HG02588 (cell line): ENCODE results near the gene IL4R.
"Not testable (repeated sequence)": the region's sequence is repeated elsewhere in the genome, so short reads cannot be mapped to it uniquely, and the experiment has no call there.

Experiments used
- ATAC-seq: cut with Tn5 transposase; IDR thresholded peaks from one replicate; pipeline ENCODE4 v1.9.1; 2021; ENCODE audit warnings: mild to moderate bottlenecking, moderate library complexity; ENCODE audit not compliant: unreplicated experiment

IL4R gene

DNA sequence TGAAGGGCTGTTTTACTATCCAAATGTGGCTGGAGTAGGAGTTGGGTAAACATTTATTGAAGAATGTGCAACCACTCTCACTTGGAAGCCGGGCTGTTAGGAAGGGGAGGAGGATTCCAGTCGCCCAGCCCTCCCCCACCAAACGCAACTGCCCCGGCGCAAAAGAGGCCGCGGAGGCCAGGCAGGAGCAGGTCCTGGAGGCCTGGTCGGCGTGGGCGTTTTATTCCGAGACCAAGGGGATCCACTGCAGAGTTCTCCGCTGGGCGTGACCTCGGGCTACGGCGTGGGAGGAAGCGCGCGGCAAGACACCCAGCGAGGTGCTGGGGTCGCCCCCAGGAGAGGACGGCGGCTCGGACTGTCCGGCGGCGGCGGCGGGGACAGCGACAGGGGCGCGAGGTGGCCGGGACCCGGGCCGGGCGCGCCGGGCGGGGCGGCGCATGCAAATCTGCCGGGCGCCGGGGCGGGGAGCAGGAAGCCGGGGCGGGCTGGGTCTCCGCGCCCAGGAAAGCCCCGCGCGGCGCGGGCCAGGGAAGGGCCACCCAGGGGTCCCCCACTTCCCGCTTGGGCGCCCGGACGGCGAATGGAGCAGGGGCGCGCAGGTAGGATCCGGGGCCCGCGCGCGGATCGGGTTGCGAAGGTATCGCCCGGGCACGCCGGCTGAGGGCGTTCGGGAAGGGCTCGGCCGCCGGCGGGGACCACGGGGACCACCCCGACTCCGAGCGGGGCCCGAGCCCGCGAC, at the start of gene IL4R:
IL4R (plus strand) TSS at position 553 of the 739 bp plus-strand sequence. CDS start 26,230 bp downstream, outside the sequence.
- peak; percentile 53 for ATAC-seq

DNA sequence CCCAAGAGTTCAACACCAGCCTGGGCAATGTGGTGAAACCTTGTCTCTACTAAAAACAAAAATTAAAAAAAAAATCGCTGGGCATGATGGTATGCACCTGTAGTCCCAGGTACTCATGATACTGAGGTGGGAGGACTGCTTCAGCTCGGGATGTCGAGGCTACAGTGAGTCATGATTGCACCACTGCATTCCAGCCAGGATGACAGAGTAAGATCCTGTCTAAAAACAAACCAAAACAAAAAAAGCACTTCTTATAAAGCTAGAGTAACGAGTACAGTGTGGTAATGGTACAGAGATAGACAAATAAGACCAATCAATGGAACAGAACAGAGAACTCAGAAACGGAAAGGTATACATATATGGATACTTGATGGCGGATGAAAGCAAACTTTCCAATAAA, 49.6 kb upstream of the IL4R start:
- ATAC-seq: no peak

DNA sequence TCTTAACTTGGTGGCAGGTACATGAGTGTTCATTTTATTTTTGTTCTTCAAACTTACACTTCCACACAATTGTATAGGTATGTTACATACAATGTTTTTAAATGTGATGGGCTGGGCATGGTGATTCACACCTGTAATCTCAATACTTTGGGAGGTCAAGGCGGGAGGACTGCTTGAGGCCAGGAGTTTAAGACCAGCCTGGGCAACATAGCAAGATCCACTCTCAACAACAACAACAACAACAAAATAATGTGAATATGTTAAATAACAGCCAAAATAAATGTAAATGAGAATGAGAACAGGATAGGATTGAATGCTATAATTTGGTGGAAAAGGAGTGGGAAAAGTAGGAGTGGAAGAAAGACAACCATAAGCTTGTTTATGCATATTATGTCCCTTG, 47.8 kb upstream of the IL4R start:
- ATAC-seq: no peak

DNA sequence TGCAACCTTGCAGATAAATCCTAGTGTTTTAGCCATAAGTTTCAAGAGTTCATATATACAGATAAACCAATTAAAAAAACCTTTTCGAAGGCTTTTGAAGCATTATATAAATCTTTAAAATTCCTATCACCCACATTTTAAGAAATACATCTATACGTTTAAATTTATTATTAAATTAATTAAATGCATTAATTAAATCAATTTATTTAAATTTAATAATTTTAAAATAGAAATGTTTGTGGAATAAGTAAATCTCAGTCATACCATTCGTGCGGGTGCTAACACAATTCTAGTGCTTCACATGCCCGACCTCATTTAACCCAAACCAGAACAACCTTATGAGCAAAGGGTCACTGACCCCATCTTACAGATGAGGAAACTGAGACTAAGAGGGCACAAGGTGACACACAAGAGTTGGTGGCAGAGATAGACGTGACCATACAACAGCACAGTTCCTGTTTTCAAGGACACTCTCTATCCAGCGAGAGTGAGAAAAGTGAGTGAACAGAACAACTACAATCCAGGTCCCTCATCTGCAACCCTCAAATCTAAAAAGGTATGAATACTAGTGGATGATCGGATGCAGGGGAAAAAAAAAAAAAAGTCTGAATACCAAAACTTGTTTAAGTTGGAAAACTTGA, 46.6 kb upstream of the IL4R start:
- ATAC-seq: no peak

DNA sequence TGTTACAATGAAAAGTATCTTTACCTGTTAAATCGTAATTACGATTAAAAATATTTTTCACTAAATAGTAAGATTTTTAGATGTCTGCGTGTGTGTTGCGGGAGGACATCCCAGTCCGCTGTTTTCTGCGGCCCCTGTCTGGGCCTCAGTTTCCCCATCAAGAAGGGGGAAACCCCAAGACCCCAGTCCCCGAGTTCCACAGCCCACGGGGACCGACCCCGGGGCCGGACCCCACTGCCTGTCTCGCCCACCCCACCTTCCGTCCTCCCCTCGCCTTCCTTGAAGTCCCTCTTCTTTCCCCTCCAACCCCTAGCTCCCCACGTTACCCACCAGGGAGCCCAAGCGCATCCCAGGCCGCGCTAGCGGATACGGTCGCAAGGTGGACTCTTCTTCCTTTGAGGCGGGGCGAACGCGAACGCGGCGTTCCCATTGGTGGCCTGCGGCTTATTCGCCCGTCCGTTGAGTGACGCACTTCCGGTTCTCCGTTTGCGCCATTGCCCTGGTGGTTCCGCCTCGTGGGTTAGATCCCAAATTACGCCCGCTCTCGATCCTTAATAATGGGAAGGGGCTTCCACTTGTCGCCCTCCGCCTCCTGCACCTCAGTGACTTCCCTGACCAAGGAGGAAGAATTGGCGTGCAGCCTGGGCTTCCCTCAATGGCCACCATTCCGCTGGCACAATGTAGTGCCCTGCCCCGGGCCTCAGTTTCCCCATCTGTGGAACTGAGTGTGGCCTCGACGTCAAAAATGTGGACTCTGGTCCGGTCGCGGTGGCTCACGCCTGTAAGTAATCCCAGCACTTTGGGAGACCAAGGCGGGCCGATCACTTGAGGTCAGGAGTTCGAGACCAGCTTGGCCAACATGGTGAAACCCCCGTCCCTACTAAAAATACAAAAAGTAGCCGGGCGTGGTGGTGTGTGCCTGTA, 45.1 kb upstream of the IL4R start, which contains the start of gene NSMCE1:
NSMCE1 (minus strand) TSS at position 397 of the 924 bp plus-strand sequence. CDS start 11,202 bp downstream, outside the sequence.
- peak; percentile 93 for ATAC-seq

DNA sequence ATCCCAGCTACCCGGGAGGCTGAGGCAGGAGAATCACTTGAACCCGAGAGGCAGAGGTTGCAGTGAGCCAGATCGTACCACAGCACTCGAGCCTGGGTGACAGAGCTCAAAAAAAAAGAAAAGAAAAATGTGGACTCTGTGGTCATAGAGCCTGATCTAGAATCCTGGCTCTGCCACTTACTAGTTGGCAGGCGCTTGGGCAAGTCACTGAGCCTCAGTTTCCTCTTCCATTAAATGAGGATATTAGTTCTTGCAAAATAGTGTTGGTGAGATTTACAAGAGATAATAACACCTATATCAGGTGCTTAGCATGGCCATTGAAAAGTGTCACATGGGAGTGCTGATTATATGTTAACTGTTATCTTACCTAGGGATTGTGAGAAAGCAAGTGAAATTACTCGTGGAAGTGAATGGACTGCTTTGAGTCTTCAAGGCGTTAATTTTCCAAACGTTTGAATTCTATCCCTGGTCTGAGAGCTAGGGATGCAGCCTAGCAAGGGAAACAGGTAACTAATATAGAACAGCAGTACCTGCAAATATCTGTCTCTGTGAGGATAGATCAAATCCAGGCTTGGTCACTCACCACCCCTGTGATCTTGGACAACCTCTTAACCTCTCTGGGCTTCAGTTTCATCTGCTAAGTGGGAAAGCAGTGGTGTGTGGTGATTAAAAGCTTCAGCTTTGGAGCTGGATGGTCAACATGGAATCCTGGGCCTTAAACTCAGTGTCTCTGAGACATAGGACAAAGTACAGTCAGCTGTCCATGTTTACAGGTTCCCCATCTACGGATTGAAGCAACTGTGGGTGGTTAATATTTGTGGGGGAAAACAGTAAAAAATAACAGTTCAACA, 44.2 kb upstream of the IL4R start:
- no peak for ATAC-seq

DNA sequence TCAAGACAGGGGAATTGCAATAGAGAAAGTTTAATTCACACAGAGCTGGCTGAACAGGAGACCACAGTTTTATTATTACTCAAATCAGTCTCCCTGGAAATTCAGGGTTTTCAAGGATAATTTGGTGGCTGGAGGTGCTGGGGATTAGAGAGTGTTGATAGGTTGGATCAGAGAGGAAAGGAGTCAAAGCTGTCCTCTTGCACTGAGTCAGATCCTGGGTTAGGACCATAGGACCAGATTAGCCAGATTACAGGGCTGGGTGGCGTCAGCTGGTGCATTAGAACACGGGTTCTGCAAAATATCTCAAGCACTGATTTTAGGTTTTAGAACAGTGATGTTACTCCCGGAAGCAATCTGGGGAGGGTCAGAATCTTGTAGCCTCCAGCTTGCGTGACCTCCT, 43.4 kb upstream of the IL4R start:
- ATAC-seq: no peak

DNA sequence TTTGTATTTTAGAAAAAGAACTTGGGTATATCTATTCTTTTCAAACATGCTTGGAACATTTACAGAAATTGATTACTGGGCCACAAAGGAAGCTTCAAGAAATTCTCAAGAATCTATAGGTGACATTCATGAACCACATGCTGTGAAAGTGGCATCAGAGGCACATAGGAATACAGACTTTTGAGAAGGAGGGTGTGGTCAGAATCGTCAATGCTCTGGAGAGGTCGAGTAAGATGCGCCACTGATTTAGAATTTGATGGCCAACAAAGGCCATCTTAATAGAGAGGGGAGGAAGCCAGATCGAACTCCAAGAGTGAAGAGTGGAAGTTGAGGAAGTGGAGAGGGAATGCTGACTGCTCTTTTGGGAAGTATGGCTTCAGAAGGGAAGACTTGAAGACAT, 41.7 kb upstream of the IL4R start:
- no peak for ATAC-seq

DNA sequence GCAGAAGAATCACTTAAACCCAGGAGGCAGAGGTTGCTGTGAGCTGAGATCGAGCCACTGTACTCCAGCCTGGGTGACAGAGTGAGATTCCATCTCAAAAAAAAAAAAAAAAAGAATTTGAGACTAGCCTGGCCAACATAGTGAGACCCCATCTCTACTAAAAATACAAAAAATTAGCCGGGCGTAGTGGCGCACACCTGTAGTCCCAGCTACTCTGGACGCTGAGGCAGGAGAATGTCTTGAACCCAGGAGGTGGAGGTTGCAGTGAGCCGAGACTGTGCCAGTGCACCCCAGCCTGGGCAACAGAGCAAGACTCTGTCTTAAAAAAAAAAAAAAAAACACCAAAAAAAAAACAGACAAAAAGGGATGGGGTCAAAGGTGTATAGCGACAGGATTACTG, 41.1 kb upstream of the IL4R start:
- ATAC-seq: not testable (repeated sequence)

DNA sequence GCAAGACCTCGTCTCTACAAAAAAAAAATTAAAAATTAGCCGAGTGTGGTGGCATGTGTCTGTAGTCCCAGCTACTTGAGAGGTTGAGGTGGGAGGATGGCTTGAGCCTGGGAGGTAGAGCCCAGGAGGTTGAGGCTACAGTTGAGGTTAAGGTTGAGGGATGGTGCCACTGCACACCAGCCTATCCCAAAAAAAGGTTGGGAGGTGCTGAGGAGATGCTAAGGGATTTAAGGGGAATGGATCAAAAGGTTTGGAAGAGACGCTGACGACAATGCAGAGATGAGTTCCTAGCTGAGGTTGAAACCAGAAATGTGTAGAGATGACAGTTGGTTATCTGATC, 40.5 kb upstream of the IL4R start:
- ATAC-seq: no peak

DNA sequence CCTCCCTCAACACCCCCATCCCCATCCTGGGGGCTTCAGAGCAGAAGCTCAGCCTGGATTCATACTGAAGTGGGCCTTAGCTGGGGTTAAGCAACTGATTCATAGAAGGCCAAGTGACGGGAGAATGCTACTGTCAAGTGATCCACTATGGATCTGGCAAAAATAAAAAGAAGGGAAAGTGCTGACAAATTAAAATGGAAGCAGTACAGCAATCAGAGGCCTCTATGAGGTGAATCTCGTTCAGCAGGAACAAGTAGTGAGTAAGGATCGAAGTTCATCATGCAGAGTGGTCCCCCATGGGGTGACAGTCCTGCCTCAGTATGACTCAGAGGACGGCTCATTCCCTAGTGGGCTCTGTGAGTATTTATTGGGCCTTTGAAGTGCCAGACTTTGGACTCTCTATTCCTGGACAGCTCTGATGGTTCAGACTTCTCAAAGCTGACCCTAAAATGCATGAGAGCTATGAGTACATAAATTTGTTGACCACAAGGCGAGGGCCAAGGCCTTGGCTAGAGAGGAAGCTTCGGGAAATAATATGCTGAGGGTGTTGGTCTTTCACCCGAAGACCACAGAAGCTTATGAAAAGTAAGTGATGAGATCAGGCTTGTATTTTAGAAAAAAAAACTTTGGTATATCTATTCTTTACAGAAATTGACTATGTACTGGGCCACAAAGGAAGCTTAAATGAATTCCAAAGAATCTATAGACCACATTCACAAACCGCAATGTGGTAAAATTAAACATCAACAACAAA, 39.9 kb upstream of the IL4R start:
- no peak for ATAC-seq

DNA sequence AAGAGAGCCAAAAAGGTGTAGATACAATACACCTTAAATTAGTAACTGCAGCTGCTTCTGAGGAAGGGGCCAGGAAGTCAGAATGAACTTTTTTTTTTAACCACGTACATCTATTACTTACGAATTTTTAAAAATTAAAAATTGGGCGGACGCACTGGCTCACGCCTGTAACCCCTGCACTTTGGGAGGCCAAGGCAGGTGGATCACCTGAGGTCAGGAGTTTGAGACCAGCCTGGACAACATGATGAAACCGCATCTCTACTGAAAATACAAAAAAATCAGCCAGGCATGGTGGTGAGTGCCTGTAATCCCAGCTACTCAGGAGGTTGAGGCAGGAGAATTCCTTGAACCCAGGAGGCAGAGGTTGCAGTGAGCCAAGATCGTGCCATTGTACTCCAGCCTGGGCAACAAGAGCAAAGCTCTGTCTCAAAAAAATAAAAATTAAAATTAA, 39.3 kb upstream of the IL4R start:
- ATAC-seq: not testable (repeated sequence)

DNA sequence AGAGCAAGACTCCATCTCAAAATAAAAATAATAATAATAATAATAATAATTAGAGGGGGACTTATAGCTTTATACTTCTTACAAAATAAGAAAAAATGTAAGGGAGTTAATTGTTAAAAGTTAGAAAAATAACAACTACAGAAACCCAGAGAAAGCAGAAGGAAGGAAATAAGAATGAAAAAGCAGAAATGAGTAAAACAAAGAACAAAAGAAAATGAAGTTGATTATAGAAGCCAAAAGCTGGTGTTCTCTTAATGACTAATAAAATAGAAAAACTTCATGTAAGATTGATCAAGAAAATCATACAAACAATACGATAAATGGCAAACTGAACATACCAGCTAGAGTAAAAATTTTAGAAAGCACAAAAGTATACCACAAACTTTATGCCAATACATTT, 38.4 kb upstream of the IL4R start:
- ATAC-seq: no peak

DNA sequence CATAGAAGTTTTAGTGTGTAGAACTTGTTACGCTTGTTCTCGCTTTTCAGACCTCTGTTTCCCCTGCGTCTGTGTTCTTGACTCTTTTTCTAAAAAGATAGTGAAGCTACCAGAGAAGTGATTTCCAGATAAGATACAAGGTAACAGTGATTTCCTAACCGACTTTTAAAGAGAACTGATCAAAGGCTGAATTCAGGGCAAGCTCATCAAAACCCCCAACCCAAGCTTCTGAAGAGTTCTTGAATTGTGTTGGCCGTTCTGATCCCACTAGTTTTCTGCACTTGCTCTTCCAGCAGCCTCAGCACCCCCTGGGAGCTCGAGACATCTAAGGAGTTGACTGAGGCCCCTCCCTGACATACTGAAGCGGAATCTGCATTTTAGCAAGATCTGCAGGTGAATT, 32.5 kb upstream of the IL4R start:
- ATAC-seq: no peak

DNA sequence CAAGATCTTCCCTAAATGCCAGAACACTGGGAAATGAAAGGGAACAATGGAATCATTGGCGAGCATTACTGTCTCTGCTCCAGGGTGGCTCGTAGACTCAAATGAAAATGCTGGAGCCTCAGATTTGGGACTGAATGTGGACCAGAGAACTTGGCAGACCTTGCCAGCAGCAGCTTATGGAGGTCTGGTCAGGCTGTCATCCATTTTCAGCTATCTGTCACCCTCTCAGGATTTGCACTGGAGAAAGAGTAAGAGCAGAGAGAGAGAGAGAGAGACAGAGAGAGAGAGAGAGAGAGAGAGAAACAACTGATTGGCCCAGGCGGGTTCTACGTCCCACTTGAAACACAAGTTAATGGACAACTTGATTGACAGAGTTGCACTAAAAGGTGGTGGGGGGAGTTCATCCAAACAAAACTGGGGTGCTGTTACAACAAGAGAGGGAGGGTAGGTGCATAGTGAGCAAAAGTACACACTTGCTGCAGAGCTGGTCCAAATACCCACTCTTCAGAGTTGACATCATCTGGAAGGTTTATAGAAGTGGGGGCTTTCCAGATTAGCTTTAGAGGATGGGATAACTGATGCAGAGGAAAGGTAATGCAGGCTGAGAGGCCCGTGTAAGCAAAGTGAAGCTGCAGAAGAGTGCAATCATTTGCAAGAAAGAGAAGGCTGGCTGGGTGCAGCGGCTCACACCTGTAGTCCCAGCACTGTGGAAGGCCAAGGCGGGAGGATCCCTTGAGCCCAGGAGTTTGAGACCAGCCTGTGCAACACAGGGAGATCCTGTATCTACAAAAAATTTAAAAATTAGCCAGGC, 28.7 kb upstream of the IL4R start:
- ATAC-seq: no peak

DNA sequence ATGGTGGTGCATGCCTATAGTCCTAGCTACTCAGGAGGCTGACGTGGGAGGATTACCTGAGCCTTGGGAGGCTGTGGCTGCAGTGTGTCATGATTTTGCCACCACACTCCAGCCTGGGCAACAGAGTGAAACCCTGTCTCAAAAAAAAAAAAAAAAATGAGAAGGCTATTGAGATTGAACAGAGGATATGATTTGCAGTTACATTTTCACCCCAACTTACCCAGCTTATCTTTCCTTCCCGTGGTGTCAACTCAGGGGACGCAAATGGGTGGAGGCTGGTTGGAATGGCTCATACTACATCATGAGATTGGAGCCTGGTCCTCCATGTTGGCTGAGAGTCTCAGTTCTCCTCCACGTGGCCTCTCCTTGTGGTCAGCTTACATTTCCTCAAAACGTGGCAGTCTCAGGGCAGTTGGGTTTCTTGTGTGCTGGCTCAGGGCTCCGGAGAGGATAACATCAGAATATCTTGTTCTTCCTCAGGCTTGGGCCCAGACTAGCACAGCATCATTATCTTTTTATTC, 28.0 kb upstream of the IL4R start:
- no peak for ATAC-seq

DNA sequence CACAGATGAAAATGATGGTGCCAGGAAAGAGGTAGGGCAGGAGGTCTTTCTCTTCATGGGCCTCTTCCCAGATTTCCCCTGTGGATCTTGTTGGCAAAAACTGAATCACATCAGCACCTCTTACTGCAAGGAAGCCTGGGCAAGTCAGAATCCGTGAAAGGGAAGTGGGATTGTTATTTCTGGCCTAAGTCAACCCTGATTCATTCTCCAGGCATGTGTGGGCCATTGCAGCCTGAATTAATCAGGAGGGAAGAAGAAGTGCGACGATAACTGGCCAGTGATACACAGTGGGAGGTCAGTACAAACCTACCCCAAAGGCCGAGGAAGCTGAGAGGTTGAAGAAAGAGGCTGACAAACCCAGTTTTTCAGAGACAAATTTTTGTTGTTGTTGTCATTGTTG, 27.3 kb upstream of the IL4R start:
- ATAC-seq: no peak

DNA sequence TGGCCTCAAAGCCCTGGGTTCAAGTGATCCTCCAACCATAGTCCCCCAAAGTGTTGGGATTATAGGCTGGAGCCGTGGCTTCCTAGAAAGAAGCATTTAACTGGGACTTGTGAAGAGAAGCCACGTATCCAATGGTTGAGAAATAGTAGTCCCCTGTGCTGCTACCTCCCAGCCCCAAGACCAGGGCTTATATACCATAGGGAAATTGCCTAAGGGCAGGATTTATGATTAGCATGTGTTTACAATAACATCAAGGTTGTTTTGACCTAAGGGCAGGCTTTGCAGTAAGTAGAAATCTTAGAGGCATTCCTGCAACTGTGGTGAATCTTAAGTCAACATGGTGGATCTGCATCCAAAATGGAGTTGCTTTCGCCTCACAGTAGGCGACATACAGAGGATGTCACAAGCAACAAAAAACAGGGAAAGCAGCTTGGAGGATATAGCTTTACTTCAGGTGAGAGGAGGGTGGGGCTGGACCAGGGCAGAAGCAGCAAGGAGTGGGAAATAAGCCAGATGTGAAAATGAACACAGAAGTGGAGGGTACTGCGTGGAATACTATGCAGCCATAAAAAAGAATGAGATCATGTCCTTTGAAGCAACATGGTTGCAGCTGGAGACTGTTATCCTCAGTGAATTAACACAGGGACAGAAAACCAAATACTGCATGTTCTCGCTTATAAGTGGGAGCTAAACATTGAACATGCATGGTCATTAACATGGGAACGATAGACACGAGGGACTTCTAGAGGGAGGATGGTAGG, 26.5 kb upstream of the IL4R start:
- ATAC-seq: no peak
